NCI-H2196 treated with DMSO at 0.1 percent for 48 hours (cell line): Measurements from ENCODE around the gene CRYGD.
"Not testable (repeated sequence)": the region's sequence is repeated elsewhere in the genome, so short reads cannot be mapped to it uniquely, and the experiment has no call there.

Source experiments
- DNase-seq: peaks from one replicate; lab custom pipeline; 2025; ENCODE audit not compliant: unreplicated experiment; lab: John Stamatoyannopoulos, UW

The CRYGD gene

DNA sequence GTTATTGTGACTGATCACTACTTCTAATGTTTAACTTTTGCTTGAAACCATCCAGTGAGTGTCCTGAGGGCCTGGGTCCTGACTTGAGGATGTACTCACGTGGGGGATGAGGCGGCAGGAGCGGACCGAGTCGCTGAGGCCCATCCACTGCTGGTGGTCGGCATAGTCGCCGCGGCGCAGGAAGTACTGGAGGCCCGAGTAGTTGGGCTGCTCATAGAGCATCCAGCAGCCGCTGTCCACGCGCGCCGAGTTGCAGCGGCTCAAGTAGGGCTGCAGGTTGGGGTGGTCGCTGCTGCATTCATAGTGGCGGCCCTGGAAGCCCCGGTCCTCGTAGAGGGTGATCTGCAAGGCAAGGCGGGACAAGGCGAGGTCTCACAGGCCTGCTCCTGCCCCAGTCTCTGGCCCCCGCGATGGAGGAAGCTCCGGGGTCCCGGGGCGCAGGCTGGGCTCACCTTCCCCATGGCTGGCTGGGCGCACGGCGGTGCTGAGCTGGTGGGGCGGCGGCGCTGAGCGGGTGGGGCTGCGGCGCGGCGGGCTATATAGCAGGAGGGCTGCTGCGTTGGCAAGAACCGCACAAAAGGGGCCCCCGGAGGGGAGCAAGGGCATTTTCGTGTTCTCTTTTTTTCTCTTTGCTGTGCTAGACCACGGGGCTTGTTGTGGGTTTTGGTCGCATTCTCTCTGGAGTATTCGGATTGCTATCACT, at the start of gene CRYGD:
TSS of gene CRYGD (minus strand) at position 512 of the 703 bp plus-strand sequence. CDS start at position 461, 51 bp downstream.
- DNase-seq = not testable (repeated sequence)

DNA sequence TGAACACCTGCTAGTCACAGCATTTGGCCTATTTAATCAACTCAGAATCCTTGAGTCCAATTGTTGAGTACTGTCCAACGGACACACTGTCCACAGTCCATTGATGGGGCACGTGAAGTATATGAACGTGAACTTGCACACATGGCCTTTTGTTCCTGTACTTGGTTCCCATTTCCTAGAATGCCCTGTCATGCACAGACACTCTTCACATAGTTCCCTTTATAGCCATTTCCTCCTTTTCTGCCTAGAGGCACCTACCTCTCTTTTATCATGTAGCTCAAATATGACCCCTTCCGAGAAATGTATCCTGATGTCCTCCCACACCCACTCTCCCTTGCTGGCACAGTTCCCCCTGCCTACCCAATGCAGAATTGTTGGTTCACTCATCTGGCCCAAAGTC, 47.8 kb upstream of the CRYGD start:
- DNase-seq = no peak

DNA sequence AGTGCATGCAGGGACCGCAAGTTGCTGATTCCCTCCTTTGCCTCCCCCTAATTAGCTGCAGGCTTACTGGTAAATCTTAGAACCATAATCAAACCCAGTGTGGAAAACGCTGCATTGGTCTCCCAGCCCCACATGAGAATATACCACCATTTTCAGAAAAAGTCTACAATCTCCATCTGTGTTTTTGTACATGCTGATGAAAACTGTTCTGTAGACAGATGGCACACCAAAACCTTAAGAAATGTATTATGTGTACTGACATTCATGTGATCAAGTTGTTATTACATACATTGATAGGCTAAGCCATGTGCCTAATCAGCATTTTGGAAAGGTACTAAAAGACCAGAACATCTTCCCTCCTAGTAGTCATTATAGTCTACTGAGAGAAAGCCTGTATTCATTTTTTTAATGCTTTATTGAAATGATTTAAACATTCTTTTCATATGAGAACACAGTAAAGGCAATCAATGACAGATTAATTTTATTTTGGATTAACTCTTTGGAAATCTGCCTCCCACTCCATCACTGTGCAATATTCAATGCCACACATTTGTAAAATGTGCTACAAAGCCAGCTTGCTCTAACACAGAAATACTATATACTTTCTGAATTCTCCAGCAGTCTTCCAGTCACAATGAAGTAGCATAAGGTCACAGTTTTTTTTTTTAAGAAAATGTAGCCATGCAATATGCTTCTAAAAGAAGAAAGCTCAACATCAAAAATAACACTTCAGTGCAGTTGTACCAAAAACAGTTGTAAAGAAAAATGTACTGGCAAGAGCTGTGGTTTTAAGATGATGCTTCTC, 40.8 kb upstream of the CRYGD start:
- DNase-seq = no peak

DNA sequence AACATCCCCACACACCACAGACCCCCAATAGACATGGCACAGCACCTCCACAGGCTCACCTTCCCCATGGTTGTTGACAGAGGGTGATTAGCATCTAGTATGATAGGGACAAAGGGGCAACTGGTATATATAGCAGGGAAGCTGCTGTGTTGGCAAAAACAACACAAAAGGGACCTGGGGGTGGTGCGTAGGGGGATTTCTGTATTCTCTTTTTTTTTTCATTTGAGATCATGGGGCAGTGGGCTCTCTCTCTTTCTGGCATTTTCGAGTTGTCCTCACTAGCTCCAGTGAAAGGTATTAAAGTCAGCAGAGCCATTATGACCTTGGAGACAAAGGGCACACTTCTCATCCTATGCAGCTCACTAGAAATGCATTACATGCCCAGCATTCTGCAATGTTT, 39.2 kb upstream of the CRYGD start, which contains the start of gene CRYGA:
TSS of gene CRYGA (minus strand) at position 101 of the 400 bp plus-strand sequence. CDS start at position 68, 33 bp downstream.
- no peak for DNase-seq

DNA sequence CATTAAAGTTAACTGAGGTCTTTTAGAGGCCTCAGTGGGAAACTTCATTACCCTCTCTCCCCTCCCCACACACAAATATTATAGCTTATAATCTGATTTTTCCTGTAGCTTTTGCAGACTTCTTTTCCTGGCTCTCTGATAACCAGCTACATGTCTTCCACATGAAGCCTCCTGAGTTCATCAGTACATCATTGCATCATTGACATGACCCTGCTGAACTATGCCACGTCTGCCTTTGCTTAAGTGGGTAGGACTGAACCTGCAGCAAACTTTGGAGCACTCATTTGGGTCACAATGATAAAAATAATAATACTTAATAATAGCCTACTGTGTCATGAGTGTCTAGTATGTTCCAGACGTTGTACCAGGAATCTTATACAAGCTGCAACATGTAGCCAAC, 32.1 kb upstream of the CRYGD start:
- no peak for DNase-seq

DNA sequence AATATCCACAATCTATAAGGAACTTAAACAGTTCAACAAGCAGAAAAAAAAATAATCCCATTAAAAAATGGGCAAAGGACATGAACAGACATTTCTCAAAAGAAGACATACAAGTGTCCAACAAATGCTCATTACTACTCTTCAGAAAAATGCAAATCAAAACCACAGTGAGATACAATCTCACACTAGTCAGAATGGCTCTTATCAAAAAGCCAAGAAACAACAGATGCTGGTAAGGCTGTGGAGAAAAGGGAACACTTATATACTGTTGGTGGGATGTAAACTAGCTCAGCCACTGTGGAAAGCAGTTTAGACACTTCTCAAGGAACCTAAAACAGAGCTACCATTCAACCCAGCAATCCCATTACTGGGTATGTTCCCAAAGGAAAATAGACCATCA, 28.8 kb upstream of the CRYGD start:
- DNase-seq = no peak

DNA sequence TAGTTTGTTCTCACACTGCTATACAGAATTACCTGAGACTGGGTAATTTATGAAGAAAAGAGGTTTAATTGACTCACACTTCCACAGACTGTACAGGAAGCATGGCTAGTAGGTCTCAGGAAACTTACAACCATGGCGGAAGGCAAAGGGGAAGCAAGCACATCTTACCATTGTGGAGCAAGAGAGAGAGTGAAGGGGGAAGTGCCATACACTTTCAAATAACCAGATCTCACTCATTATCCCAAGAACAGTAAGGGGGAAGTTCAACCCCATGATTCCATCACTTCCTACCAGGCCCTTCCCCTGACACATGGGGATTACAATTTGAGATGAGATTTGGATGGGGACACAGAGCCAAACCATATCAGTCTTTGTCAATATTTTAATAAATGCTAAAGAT, 26.6 kb upstream of the CRYGD start:
- no peak for DNase-seq

DNA sequence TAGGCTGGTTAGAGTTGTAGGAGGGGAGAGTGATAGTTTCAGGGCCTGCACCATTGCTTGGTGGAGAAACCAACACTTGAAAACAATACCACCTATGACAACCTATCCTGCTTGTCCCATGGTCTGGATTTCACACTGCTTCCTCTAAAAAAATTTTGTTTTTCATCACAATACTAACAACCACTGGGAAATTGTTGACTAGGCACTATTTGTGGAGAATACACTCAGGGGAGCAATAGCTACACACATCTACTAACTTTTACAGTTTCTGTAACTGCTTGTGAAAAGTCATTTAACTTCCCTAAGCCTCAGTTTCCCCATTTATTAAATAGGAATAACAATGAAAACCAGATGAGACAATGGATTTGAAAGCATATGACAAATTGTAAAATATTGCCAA, 25.8 kb upstream of the CRYGD start:
- DNase-seq = no peak

DNA sequence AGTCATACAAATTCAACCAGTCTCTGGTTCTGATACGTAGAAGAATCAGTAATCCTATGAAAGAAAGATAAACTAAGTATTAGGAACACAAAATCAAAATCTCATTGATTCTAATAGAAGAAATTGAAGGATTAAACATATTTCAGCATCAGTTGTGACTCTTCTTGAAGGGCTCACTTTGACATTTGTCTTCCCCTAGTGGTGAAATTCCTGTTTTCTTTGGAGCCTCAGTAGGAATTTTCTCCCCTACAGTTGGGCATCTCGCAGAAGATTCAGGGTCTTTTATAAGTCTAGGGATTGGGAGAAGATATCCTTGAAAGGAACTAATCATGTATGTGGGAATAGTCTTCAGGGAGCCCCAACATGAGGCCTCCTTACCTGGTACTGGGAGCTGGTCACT, 24.5 kb upstream of the CRYGD start:
- DNase-seq = no peak

DNA sequence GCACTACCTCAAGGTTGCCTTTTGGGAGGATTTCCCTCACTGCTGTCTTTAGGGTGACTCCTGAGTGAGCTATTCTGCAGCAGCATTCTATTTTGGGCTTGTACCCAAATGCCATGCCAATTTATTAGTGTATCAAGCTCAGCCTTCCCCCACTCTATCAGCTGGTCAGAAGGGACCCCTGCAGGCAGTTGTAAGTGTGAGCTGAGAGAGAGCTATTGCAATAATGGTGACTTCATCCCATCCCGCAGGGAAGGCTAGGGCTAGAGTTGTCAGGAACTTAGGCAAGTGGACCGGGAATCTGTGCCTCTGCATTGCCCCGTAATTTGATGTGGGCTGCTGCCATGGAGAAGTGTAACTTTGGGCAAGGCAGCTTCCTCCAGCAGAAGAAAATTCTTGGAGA, 23.4 kb upstream of the CRYGD start:
- no peak for DNase-seq

DNA sequence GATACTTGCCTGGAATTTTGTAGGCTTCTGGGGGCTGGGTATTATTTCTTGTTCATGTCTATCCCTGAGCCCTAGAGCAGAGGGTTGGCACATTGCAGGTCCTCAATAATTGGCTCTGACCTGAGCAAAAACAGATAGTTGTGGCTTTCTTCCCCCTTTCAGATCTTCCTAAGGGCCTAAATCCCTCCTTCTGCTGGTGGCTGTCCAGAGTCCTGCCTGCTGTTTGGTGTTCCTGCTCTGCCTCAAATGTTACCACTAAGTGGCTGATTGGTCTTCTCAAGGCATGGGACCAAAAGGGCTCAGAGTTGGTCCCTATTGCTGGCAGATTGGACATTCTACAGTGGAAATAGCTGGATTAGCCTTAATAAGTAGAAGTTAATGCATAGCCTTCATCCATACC, 22.7 kb upstream of the CRYGD start:
- no peak for DNase-seq

DNA sequence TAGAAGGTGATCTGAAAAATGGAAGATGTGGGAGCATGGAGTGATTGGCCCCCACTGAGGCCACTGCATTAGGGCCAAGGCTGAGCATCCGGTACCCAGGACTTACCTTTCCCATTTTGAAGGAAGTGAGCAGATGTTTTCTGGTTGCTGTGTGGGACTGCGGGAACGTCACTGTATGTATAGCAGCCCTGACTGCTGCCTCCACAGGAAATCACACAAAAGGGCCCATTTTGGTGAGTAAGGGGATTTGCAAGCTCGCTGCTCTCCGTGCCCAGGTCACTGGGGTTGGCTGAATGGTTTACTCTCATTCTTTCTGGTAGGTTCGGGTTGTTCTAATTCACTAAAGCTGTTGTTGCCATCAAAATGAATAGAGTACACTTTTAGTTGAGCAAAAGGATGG, 21.7 kb upstream of the CRYGD start, which contains the start of gene CRYGB:
TSS of gene CRYGB (minus strand) at position 153 of the 400 bp plus-strand sequence. CDS start at position 115, 38 bp downstream.
- no peak for DNase-seq

DNA sequence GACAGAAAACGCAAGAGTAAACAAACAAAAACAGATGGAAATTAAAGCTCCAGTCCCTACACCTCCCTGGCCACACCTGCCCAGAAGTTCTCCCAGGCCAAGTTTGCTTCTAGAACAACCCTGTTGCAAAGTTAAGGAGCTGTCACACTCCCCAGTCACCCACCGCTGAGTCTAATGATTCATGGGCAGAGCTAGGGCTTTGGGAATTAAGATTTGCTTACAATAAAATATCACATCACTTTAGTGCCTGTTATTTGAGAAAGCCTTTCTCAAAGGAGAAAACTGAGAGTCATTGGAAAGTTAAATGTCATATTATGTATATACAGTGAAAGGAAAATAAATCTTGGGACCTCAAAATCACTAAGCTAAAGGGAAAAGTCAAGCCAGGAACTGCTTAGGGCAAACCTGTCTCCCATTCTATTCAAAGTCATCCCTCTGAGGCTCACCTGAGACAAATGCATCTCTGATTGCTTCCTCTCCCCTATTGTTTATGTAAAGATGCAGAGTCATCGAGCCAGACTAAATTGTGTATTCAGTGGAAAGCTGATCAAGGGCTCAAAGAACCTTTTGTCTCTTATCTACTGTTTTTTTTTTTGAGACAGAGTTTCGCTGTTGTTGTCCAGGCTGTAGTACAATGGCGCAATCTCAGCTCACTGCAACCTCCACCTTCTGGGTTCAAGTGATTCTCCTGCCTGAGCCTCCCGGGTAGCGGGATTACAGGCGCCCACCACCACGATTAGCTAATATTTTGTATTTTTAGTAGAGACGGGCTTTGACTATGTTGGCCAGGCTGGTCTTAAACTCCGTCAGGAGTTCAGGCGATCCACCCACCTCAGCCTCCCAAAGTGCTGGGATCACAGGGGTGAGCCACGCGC, 18.8 kb upstream of the CRYGD start:
- DNase-seq = no peak

DNA sequence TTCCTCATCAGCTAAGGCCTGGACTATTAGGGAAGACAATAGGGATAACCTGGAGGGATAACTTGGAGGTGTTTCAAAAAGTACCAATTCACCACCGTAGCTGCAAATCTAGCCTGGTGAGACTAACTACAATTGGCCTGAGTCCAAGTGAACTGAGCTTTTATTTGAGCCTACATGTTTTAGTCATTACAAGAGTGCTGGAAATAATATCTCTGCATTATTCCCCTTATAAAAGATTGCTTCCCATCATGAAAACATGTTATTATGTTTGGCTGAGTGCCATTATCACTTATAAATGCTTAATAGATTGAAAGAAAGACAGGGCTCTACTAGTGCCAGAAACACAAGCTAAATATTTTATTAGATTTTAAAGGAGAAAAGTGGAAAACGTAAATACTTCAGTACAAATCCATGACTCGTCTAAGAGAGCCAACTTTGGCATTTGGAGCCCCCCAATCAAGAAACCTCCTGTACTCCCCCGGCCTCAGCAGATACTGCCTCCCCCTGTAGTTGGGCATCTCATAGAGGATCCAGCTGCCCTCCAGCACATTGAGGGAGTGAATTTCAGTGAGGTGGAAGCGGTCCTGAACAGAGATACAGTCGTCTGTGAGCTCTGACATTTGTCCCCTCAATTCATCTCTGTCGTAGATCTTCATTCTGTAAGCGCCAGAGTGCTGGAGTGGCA, 18.1 kb upstream of the CRYGD start:
- DNase-seq = peak; percentile 36

DNA sequence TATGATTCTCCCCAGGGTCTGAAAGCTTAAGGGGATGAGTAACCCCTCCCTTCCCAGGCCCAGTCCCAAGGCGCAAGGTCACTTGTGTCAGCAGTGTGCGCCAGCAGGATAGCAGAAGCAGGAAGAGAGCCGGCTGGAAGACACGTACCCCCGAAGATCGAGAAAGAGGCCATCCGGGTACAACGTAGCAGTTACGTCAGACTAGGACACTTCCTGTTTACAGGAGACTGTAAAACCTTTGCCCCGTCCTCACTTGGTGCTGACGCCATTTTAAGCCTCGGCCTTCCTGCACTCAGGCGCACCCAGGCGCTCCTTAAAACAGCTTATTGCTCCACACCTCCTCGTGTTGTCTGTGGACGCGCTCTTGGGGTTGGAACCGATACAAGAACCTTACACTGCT, 15.1 kb upstream of the CRYGD start:
- DNase-seq = no peak

DNA sequence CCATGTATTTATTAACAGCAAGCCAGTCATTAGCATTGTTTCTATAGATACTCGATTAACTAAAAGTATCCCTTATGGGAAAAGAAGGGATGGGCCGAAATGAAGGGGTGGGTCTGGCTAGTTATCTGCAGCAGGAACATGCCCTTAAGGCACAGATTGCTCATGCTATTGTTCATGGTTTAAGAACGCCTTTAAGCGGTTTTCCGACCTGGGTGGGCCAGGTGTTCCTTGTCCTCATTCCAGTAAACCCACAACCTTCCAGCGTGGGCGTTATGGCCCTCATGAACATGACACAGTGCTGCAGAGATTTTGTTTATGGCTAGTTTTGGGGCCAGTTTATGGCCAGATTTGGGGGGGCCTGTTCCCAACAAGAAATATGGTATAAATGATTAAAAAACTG, 14.0 kb upstream of the CRYGD start:
- DNase-seq = not testable (repeated sequence)

DNA sequence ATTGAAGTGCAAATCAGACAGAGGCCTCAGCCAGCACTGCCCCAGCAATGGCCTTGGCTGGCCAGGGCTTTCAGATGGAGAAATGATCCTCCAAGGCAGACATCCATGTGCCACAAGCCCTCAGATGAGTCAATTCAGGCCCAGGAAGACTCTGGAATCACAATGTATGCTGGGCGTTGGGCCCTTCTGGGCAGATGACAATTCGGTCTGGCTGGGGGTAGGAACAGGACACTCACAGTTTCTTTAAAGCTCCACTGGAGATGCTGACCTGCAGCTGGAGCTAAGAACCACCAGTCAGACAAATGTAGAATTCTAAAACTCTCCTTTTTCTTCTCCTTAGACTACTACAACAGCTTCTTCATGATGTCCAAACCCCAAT, 12.4 kb upstream of the CRYGD start:
- DNase-seq = no peak

DNA sequence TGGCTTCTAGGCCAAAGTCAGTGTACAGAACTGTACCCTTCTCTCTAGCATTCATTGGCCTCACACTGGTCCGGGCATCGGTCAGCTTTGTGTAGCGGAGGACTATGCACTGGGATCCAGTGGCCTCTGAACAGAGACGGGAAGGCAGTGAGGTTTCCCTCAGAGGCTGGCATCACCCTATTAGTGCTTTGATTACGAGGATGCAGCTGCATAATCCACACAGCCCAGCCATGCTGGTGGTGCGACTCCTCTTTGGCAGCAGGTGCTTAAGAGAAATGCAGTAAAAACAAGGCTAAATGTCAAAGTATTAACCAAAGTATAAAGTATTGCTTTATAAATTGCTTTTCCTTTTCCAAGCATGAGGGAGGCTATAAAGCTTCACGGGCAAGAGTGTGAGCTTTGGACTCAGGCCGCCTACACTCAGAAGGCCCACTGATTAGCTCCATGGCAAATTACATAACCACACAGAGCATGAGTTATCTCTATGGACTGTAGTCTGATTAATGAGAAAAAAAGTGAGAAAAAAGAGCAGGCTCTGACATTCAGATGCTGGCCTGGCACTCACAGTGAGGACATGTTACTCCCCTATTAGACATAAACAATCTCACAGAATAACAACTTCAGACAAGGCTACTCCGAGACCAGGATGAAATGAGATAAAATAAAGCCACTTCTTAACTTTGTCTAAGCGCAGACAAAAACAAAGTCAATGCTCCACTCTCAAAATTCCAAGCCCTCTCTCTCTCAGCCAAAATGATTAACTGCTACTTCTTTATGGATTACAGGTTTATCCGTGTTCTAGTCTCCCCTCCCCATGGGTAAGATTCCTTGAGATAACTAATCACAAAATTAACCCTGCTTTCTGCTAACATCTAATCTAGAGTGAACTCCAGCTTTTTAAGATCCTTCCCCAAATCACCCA, 11.7 kb upstream of the CRYGD start:
- DNase-seq = no peak

DNA sequence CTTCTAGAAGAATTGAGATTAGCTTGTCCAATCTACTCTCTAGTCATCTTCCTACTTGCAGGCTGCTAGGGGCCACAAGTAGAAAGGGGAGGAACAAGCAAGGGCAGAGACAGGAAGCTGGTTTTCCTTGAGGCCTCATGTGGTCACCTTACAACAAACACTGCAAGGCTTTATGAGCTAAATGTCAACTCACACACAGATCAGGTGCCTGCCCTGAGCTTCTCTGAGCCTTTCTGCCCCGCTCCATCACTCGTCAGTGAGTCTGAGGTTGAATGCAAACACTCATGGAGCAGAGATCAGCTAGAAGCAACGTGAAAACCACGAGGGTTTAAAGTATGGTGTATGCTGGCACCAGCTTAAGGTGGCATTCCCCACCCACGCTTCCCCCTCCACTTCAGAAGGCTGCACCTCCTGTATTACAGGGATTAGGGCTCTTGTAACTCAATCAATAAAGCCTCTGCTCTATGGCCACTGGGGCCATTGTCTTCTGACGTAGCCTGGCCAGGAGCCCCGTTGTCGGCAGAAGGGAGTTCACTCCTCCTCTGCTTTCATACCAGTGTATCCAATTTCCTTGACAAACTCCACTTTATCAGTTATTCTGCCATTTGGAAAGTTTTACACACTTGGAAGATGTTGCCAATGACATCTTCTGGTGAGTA, 10.7 kb upstream of the CRYGD start:
- DNase-seq = no peak
